ENCODE measurements around the gene ARHGAP28. TPM values are rescaled to one million over a fixed set of nuclear protein-coding genes. Genes with fewer than 3 reads are reported as not detected.

Gene ARHGAP28
- total RNA-seq, 2 donors from 2014 or later, result 110 to 133 TPM

- DNase-seq, result no peak
- Mint-ChIP-seq H3K9me3 (no peaks in the 10 kb centered on the region), H3K4me3 (no peak overlapping the region), H3K27ac (no peak overlapping the region), H3K27me3 (ENCODE audit: insufficient read depth) (no peaks in the 10 kb centered on the region), H3K4me1 (peaks cover 26% of the 10 kb centered on the region), H3K36me3 (ENCODE audit: low read depth) (peaks cover 64% of the 10 kb centered on the region)
- Histone ChIP-seq H3K27ac (ENCODE audit: low read depth, low read length) (no peak overlapping the region), H3K9ac (ENCODE audit: extremely low read depth, low read length, poor library complexity, severe bottlenecking) (no peak overlapping the region), H3K4me1 (ENCODE audit: control insufficient read depth, insufficient read depth, low read length) (no peaks in the 10 kb centered on the region), H3K9me3 (ENCODE audit: control insufficient read depth, low read length) (peaks cover 14% of the 10 kb centered on the region), H3K36me3 (ENCODE audit: control insufficient read depth, insufficient read depth, low read length) (peaks cover 71% of the 10 kb centered on the region), H3K4me3 (ENCODE audit: low read length) (no peak overlapping the region), H3K27me3 (ENCODE audit: control insufficient read depth, insufficient read depth, low read length, poor library complexity, severe bottlenecking) (no peaks in the 10 kb centered on the region)
- 80 to 91% methylated on average over 4 to 6 of the region's 6 CpGs for WGBS, 2 experiments (ENCODE audit: insufficient coverage in 1 of 2, insufficient read length in 1 of 2)
- TF ChIP-seq CTCF (conservative IDR thresholded peaks at IDR 0.05), result no peak
Measured at GRCh38 chr18:6881034-6881820, 151.7 kb downstream of the ARHGAP28 start.

- no peaks in the 10 kb centered on the region for H3K9me3 Mint-ChIP-seq
- no peak overlapping the region for H3K27ac Mint-ChIP-seq
- peaks cover 14% of the 10 kb centered on the region for H3K9me3 ChIP-seq (ENCODE audit: control insufficient read depth, low read length)
- no peaks in the 10 kb centered on the region for H3K27me3 ChIP-seq (ENCODE audit: control insufficient read depth, insufficient read depth, low read length, poor library complexity, severe bottlenecking)
- no peak overlapping the region for H3K27ac ChIP-seq (ENCODE audit: low read depth, low read length)
- WGBS, 2 experiments (ENCODE audit: insufficient coverage in 1 of 2, insufficient read length in 1 of 2), result 97% methylated on average over 2 of the region's 2 CpGs; no CpG with 5 or more reads in 1 of the 2 experiments
- H3K4me3 ChIP-seq (ENCODE audit: low read length), result no peak overlapping the region
- H3K27me3 Mint-ChIP-seq (ENCODE audit: insufficient read depth), result no peaks in the 10 kb centered on the region
- TF ChIP-seq CTCF (conservative IDR thresholded peaks at IDR 0.05), result no peak
- H3K4me1 ChIP-seq (ENCODE audit: control insufficient read depth, insufficient read depth, low read length), result no peaks in the 10 kb centered on the region
- no peak for DNase-seq
- peaks cover 71% of the 10 kb centered on the region for H3K36me3 ChIP-seq (ENCODE audit: control insufficient read depth, insufficient read depth, low read length)
- peaks cover 64% of the 10 kb centered on the region for H3K36me3 Mint-ChIP-seq (ENCODE audit: low read depth)
- H3K4me3 Mint-ChIP-seq, result no peak overlapping the region
- H3K9ac ChIP-seq (ENCODE audit: extremely low read depth, low read length, poor library complexity, severe bottlenecking), result no peak overlapping the region
- H3K4me1 Mint-ChIP-seq, result peaks cover 26% of the 10 kb centered on the region
Measured at GRCh38 chr18:6882401-6882800, 152.9 kb downstream of the ARHGAP28 start.

GRCh38 chr18:6885006-6885481 lies 155.5 kb downstream of the ARHGAP28 start:
- no peaks in the 10 kb centered on the region for H3K4me1 ChIP-seq (ENCODE audit: control insufficient read depth, insufficient read depth, low read length)
- H3K4me3 ChIP-seq (ENCODE audit: low read length), result no peak overlapping the region
- no peak overlapping the region for H3K27ac ChIP-seq (ENCODE audit: low read depth, low read length)
- Mint-ChIP-seq H3K9me3 (no peaks in the 10 kb centered on the region), H3K4me1 (peaks cover 10% of the 10 kb centered on the region), H3K4me3 (no peak overlapping the region), H3K36me3 (ENCODE audit: low read depth) (peaks cover 72% of the 10 kb centered on the region), H3K27ac (peak overlapping the region; percentile 19), H3K27me3 (ENCODE audit: insufficient read depth) (no peaks in the 10 kb centered on the region)
- 90 to 96% methylated on average over 7 to 8 of the region's 8 CpGs for WGBS, 2 experiments (ENCODE audit: insufficient coverage in 1 of 2, insufficient read length in 1 of 2)
- no peaks in the 10 kb centered on the region for H3K27me3 ChIP-seq (ENCODE audit: control insufficient read depth, insufficient read depth, low read length, poor library complexity, severe bottlenecking)
- peaks cover 88% of the 10 kb centered on the region for H3K36me3 ChIP-seq (ENCODE audit: control insufficient read depth, insufficient read depth, low read length)
- no peak overlapping the region for H3K9ac ChIP-seq (ENCODE audit: extremely low read depth, low read length, poor library complexity, severe bottlenecking)
- TF ChIP-seq CTCF (conservative IDR thresholded peaks at IDR 0.05), result no peak
- peaks cover 14% of the 10 kb centered on the region for H3K9me3 ChIP-seq (ENCODE audit: control insufficient read depth, low read length)
- no peak for DNase-seq
